ENCODE results near the gene SEPTIN1.

DNA sequence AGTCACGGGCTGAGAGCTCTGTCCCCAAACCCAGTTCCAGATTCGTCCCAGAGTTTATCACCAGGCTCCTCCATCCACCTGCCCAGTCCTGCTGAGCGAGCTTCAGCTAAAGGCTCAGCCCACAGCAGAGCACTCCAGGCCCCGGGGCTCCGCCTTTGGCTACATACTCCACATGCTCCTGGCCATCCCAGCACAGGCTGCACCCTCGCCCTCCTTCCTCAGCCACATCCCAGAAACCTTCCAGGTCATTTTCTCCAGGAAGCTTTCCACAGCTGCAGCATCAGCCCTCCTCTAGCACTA is 22.5 kb downstream of the SEPTIN1 start:
- TF ChIP-seq CTCF (IDR thresholded peaks at IDR 0.05): no peak
- TF ChIP-seq POLR2AphosphoS5 (IDR thresholded peaks at IDR 0.05): no peak
- no peak for TF ChIP-seq POLR2A (IDR thresholded peaks at IDR 0.05)

All from transverse colon (tissue), 4 donors.